ENCODE data around the gene RGCC. TPM values are rescaled to one million over a fixed set of nuclear protein-coding genes. Genes with fewer than 3 reads are reported as not detected.
A peak's percentile ranks its signal among the peaks of the same experiment; 100 is the strongest.

Gene RGCC
- total and polyA plus RNA-seq, 9 of the 15 experiments (the other 6 are each of a cell fraction or from before 2014, with no cell fraction given), result 0.51 to 10.4 (median 5.8) TPM

GRCh38 chr13:41463838-41464602 is 6.7 kb downstream of the RGCC start (continued):
- TF ChIP-seq UBTF (IDR thresholded peaks at IDR 0.05; ENCODE audit: borderline replicate concordance in 1 of 2, low read depth in 2 of 2, low read length in 2 of 2) (peak in 1 of 2 experiments; percentile 72; a peak in 1 of 4 replicates), THRAP3 (IDR thresholded peaks at IDR 0.05; ENCODE audit: borderline replicate concordance) (no peak), ZNF143 (CRISPR knock-in tag; IDR thresholded peaks at IDR 0.05) (0 out of 2 replicates have a peak, but pooled peaks have one; percentile 48), ZNF134 (CRISPR knock-in tag; conservative IDR thresholded peaks at IDR 0.05) (0 out of 2 replicates have a peak, but pooled peaks have one; percentile 34), ID3 (CRISPR knock-in tag; IDR thresholded peaks at IDR 0.05) (no peak), ID3 (tag; IDR thresholded peaks at IDR 0.05) (peak; percentile 59; the same call in 1 of the 2 replicates), KDM2B (CRISPR knock-in tag; IDR thresholded peaks at IDR 0.05) (no peak), ZNF75A (CRISPR knock-in tag; IDR thresholded peaks at IDR 0.05) (no peak), ZNF764 (CRISPR knock-in tag; IDR thresholded peaks at IDR 0.05; ENCODE audit: low read depth) (no peak), HDGF (IDR thresholded peaks at IDR 0.05) (peak; percentile 54; the same call in 1 of the 2 replicates), MCM2 (IDR thresholded peaks at IDR 0.05; ENCODE audit: low read depth) (no peak), FOXP1 (CRISPR knock-in tag; IDR thresholded peaks at IDR 0.05) (no peak), TBL1XR1 (IDR thresholded peaks at IDR 0.05; ENCODE audit: low read length in 2 of 2) (no peak), NCOA1 (IDR thresholded peaks at IDR 0.05; ENCODE audit: low read depth) (no peak), SP1 (CRISPR knock-in tag; IDR thresholded peaks at IDR 0.05) (no peak), HMG20A (CRISPR knock-in tag; conservative IDR thresholded peaks at IDR 0.05) (no peak), BCLAF1 (IDR thresholded peaks at IDR 0.05; ENCODE audit: borderline replicate concordance in 1 of 2, control insufficient read depth in 1 of 2, low read depth in 2 of 2, low read length in 1 of 2) (no peak), SMARCE1 (IDR thresholded peaks at IDR 0.05) (peak; percentile 75), ARID2 (IDR thresholded peaks at IDR 0.05) (no peak)
- TF ChIP-seq, protein P1, sequence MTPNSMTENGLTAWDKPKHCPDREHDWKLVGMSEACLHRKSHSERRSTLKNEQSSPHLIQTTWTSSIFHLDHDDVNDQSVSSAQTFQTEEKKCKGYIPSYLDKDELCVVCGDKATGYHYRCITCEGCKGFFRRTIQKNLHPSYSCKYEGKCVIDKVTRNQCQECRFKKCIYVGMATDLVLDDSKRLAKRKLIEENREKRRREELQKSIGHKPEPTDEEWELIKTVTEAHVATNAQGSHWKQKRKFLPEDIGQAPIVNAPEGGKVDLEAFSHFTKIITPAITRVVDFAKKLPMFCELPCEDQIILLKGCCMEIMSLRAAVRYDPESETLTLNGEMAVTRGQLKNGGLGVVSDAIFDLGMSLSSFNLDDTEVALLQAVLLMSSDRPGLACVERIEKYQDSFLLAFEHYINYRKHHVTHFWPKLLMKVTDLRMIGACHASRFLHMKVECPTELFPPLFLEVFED (CRISPR knock-in tag; conservative IDR thresholded peaks at IDR 0.05), result no peak

Data from K562 (cell line).